ENCODE results near the gene KNTC1. TPM values are rescaled to one million over a fixed set of nuclear protein-coding genes. Genes with fewer than 3 reads are reported as not detected.

KNTC1 gene
- total and polyA plus RNA-seq, 7 donors, result 3.0 to 14.4 (median 7.9) TPM

- no peak overlapping the region for H3K27ac ChIP-seq
- H3K4me3 ChIP-seq, result no peak overlapping the region
- H3K27me3 ChIP-seq, result no peaks in the 10 kb centered on the region
- intact Hi-C loops (cut with DNase I), result no loop called here
- no peak for TF ChIP-seq POLR2AphosphoS5 (IDR thresholded peaks at IDR 0.05)
- no peak for TF ChIP-seq EP300 (IDR thresholded peaks at IDR 0.05)
- TF ChIP-seq POLR2A (IDR thresholded peaks at IDR 0.05), result no peak
- TF ChIP-seq CTCF (IDR thresholded peaks at IDR 0.05), result no peak
- H3K4me1 ChIP-seq, result no peaks in the 10 kb centered on the region
- H3K36me3 ChIP-seq, result peaks cover 0 to 19% (median 0%) of the 10 kb centered on the region in 4 donors
- 91 to 94% methylated on average over 5 of the region's 5 CpGs for WGBS, 2 donors
- DNase-seq, result no peak
- no peaks in the 10 kb centered on the region for H3K9me3 ChIP-seq
Measured at GRCh38 chr12:122610207-122610606, 83.2 kb downstream of the KNTC1 start.

GRCh38 chr12:122610911-122611310, 83.9 kb downstream of the KNTC1 start:
- DNase-seq, result no peak
- intact Hi-C loops (cut with DNase I), result no loop called here
- peaks cover 0 to 19% (median 0%) of the 10 kb centered on the region in 4 donors for H3K36me3 ChIP-seq
- WGBS, 2 donors, result 85 to 96% methylated on average over 2 of the region's 2 CpGs
- H3K27ac ChIP-seq, result no peak overlapping the region
- H3K27me3 ChIP-seq, result no peaks in the 10 kb centered on the region
- no peaks in the 10 kb centered on the region for H3K9me3 ChIP-seq
- no peak overlapping the region for H3K4me3 ChIP-seq
- TF ChIP-seq EP300 (IDR thresholded peaks at IDR 0.05) (no peak), POLR2A (IDR thresholded peaks at IDR 0.05) (no peak), POLR2AphosphoS5 (IDR thresholded peaks at IDR 0.05) (no peak), CTCF (IDR thresholded peaks at IDR 0.05) (no peak)
- H3K4me1 ChIP-seq, result no peaks in the 10 kb centered on the region

- no peak for TF ChIP-seq EP300 (IDR thresholded peaks at IDR 0.05)
- no peak for TF ChIP-seq POLR2A (IDR thresholded peaks at IDR 0.05)
- no peak for TF ChIP-seq CTCF (IDR thresholded peaks at IDR 0.05)
- H3K9me3 ChIP-seq, result no peaks in the 10 kb centered on the region
- no peak overlapping the region for H3K4me3 ChIP-seq
- no peaks in the 10 kb centered on the region for H3K27me3 ChIP-seq
- intact Hi-C loops (cut with DNase I), result no loop called here
- H3K27ac ChIP-seq, result peak overlapping the region in 1 of 4 donors; percentile 30
- H3K4me1 ChIP-seq, result no peaks in the 10 kb centered on the region
- 86 to 97% methylated on average over 1 of the region's 1 CpG for WGBS, 2 donors
- H3K36me3 ChIP-seq, result peaks cover 0 to 30% (median 0%) of the 10 kb centered on the region in 4 donors
- DNase-seq, result no peak
Measured at GRCh38 chr12:122614839-122615238, 87.8 kb downstream of the KNTC1 start.

GRCh38 chr12:122615780-122616179, 88.7 kb downstream of the KNTC1 start:
- 71 to 87% methylated on average over 4 of the region's 4 CpGs for WGBS, 2 donors
- intact Hi-C loops (cut with DNase I), result no loop called here
- no peaks in the 10 kb centered on the region for H3K9me3 ChIP-seq
- no peaks in the 10 kb centered on the region for H3K4me1 ChIP-seq
- H3K27me3 ChIP-seq, result no peaks in the 10 kb centered on the region
- H3K27ac ChIP-seq, result no peak overlapping the region
- no peak for TF ChIP-seq POLR2AphosphoS5 (IDR thresholded peaks at IDR 0.05)
- DNase-seq, result no peak
- H3K4me3 ChIP-seq, result no peak overlapping the region
- H3K36me3 ChIP-seq, result peaks cover 0 to 32% (median 0%) of the 10 kb centered on the region in 4 donors

- TF ChIP-seq CTCF (IDR thresholded peaks at IDR 0.05) (no peak), POLR2A (IDR thresholded peaks at IDR 0.05) (no peak), POLR2AphosphoS5 (IDR thresholded peaks at IDR 0.05) (no peak), EP300 (IDR thresholded peaks at IDR 0.05) (no peak)
- DNase-seq, result no peak
- WGBS, 2 donors, result 81 to 82% methylated on average over 5 of the region's 5 CpGs
- Histone ChIP-seq H3K4me1 (no peaks in the 10 kb centered on the region), H3K27ac (no peak overlapping the region), H3K36me3 (no peaks in the 10 kb centered on the region), H3K9me3 (no peaks in the 10 kb centered on the region), H3K27me3 (no peaks in the 10 kb centered on the region), H3K4me3 (no peak overlapping the region)
- intact Hi-C loops (cut with DNase I), result no loop called here
Measured at GRCh38 chr12:122635471-122635870, 108.4 kb downstream of the KNTC1 start.
